Coronary artery (tissue), 2 donors: ENCODE data around the gene TMEM106C.

Experiments used
- DNase-seq: peaks from one replicate; pipeline ENCODE4 v3.0.0-alpha.2; 2017; ENCODE audit warnings: low spot score
- H3K27ac ChIP-seq, 2 donors: fragments of 200-600 bp; sonication (generic); one replicate each; pipeline ENCODE4 v1.5.1; 2016 to 2019
- H3K4me3 ChIP-seq: fragments of 200-600 bp; sonication (generic); 2 replicates; pipeline ENCODE4 v1.5.1; 2016; ENCODE audit warnings: mild to moderate bottlenecking, moderate library complexity
- TF ChIP-seq, protein P1 (sequence below): fragments of 200-600 bp; sonication (generic); IDR thresholded peaks from one replicate; pipeline ENCODE4 v1.5.1; 2019; ENCODE audit warnings: antibody characterized with exemption

The TMEM106C gene

DNA sequence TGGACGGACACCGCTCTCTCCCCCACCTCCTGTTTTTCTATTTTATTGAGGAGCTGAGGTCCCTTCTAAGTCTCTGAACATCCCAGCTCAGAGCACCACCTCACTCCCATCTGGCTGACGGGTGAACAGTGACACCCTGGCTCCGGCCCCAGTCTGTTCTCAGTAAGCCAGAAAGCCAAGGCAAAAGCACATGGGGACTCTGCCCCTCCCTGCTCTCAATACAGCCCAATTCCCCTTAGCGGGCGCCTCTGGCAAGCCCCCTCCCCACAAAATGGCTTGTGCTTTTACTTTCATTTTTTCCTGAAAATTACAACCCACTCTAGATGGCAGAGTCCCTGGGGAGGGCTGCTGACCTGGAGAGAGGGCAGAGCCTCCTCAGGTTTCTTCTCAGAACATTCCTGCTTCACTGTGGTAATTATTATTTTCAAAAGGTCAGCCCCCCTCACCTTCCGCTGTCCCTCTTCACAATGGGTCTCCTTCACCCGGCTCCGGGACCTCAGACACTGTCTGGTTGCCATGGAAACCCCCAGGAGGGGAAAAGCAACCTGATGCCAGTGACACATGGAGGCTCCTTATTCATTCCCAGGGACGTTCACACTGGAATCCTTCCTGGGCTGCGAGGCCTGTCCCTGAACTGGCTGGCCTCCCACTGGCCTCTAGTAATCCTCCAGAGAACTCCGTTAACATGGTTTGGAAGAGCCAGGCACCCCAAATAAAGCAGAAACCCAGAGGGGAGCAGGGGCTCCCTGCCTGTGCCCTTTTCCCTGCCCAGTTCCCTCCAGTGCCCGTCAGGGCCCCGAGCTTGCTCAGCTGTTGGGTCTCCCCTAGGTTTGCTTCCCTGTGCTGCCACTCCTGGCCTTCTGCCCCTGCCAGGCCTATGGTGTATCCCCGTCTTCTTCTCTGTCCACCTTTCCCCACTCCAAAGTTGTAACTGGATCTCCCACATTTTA is 25.0 kb downstream of the TMEM106C start:
- no peak for DNase-seq
- TF ChIP-seq, protein P1, sequence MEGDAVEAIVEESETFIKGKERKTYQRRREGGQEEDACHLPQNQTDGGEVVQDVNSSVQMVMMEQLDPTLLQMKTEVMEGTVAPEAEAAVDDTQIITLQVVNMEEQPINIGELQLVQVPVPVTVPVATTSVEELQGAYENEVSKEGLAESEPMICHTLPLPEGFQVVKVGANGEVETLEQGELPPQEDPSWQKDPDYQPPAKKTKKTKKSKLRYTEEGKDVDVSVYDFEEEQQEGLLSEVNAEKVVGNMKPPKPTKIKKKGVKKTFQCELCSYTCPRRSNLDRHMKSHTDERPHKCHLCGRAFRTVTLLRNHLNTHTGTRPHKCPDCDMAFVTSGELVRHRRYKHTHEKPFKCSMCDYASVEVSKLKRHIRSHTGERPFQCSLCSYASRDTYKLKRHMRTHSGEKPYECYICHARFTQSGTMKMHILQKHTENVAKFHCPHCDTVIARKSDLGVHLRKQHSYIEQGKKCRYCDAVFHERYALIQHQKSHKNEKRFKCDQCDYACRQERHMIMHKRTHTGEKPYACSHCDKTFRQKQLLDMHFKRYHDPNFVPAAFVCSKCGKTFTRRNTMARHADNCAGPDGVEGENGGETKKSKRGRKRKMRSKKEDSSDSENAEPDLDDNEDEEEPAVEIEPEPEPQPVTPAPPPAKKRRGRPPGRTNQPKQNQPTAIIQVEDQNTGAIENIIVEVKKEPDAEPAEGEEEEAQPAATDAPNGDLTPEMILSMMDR = no peak
- Histone ChIP-seq H3K4me3 (no peak overlapping the region), H3K27ac (no peak overlapping the region)

DNA sequence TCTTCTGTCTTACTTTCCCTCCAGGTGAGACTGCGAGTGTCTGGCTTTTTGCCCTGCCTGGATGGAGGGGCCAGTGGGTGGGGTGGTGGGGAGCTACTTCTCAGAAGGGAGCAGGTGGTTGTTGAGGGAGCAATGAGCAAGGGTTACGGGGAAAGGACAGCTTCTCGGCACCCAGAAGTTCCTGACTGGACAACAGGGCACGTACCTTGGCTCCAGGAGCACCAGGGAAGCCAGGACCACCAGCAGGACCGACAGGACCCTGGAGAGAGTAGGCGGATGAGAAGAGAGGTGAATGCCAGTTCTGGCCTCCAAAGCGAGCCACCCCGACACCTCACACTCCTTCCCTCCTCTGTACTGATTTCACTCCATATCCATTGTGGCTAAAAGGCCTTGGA is 25.6 kb downstream of the TMEM106C start:
- TF ChIP-seq, protein P1 = no peak
- Histone ChIP-seq H3K27ac (no peak overlapping the region), H3K4me3 (no peak overlapping the region)
- DNase-seq = no peak

DNA sequence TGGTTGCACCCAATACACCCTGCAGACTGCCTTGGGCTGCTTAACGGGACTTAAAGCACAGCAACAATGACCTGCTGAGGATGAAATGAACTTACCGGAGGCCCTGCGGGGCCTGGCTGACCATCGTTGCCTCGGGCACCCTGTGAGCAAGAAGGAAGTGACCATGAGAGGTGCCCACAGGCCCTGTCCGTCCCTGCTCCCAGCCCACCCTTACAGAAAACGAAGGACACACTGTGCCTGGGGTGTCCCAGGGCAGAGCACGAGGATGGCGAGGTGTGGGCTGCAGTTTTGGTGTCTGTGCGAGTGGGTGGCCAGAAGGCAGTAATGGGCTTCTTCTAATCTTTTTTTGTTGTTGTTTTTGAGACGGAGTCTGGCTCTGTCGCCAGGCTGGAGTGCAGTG is 26.3 kb downstream of the TMEM106C start:
- no peak for DNase-seq
- TF ChIP-seq, protein P1 = no peak
- Histone ChIP-seq H3K27ac (no peak overlapping the region), H3K4me3 (no peak overlapping the region)

DNA sequence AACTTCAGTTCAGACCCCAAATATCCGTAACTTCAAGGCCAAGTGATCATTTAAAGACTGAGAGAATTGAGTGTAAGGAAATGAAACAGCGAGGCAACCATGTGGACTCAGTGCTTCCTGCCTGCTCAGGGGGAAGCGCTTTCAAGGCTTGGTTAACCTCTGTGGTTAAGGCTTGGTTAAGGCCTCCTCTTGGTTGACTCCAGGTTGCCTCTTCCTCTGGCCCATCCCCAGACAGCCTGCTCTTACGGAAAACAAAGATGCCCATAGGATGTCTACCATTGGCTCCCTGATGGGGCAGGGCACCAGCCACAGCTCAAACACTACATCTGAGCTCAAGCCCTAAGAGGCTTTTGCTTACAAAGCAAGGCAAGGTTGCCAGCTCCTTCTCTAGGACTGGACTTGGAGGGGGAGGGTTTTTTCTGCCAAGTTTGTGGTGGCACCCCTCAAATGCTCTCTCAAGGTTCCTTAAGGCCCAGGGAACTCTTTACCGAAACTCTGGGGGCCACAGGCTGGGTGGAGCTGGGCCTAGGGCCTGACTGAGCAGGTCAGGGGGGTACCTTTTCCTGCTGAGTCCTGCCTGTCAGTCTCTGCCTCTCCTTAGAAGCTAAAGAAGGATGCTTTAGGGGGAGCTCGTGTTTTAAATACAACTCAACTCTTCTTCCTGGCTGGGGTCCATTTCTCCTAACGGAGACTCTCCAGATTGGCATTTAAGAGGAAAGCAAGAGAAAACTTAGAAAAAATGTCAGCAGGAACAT is 27.1 kb downstream of the TMEM106C start:
- no peak for DNase-seq

DNA sequence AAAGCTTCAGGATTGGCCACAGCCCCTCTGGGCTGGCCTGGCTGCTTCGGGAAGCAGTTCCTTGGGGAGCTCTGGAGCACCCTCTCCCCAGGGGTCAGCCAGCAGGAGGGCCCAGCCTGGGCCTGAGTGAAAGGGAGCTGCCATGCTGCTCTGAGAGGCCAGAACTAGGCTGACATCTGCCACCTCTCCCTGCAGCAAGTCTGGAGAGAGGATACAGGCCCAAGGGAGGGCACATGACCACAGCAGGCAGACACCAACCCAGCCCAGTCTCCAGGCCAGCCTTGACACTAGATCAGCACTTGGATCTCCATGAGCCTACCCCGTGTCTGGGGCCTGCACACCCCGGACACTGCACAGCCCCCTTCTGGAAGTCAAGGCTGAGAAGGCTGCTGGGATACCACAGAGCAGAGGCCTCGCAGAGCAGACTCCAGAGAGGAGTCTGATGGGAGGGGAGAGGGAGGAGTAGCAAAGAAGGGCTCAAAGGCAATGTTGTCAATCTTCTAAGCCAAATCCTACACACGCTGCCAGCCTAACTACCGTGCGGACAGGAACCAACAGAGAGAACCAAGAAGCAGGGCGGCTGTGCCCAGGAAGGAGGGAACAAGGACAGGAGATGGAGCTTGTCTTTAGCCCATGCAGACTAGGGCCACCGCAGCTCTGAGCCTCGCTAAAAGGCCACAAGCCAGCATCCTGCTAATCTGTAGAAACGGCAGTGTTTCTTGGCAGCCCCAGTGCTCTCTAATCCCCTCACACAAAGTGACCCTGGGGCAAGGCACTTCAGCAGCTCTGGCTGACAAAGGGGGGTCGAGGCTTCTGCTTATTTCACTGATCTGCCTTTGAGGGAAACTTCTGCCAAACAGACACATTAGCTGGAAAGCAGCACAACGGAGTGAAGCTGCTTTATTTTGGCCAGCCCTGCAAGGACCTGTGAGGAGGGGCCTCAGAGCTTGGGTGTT is 28.0 kb downstream of the TMEM106C start:
- TF ChIP-seq, protein P1 = no peak
- DNase-seq = no peak
- H3K4me3 ChIP-seq = no peak overlapping the region
- H3K27ac ChIP-seq = no peak overlapping the region

More for the DNA sequence above, 27.1 kb downstream of the TMEM106C start:
- H3K27ac ChIP-seq = no peak overlapping the region
- no peak overlapping the region for H3K4me3 ChIP-seq
- TF ChIP-seq, protein P1 = no peak

DNA sequence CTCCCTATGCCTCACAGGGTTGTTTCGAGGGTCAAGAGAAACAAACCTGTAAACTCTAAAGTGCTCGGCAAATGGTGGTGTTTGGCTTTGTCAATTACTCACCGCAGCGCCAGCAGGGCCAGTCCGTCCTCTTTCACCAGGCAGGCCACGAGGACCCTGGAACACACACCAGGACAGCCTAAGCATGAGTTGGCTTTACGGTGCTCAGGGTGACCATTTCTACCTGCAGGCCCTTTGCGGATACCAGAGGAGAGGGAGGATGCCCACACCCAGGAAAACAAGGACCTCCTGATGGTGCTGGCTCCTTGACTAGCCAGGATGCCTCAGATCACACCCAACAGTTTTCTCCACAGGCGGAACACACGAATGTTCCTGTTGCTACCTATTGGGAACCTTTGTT is 29.4 kb downstream of the TMEM106C start:
- Histone ChIP-seq H3K27ac (no peak overlapping the region), H3K4me3 (no peak overlapping the region)
- no peak for DNase-seq
- TF ChIP-seq, protein P1 = no peak
